IMR-90 (cell line): ENCODE measurements around the gene LAMA3. TPM values are rescaled to one million over a fixed set of nuclear protein-coding genes. Genes with fewer than 3 reads are reported as not detected.

Experiments
- ATAC-seq: fragments of 200-7000 bp; cut with Tn5 transposase; 2 replicates; pipeline ENCODE4 v1.9.1; 2020; ENCODE audit warnings: low read depth, mild to moderate bottlenecking, moderate library complexity
- BruUV-seq: library from RNA; stranded (reverse); fragments of 400-500 nt; replicated peaks from 2 replicates; lab custom pipeline; 2021; lab: Mats Ljungman, UMichigan
- CTCF ChIA-PET: fragments of 300-600 bp; formaldehyde crosslinking; extraction: SDS; loops from one replicate; lab custom pipeline; 2021; ENCODE audit warnings: antibody characterized with exemption; lab: Yijun Ruan, JAX
- POLR2A ChIA-PET: fragments of 300-600 bp; sonication (Branson Sonifier 250); formaldehyde crosslinking; loops from one replicate; lab custom pipeline; 2022; ENCODE audit warnings: antibody characterized with exemption; ENCODE audit not compliant: unreplicated experiment; lab: Charles Lee
- DNase-seq: peaks from one replicate; pipeline ENCODE4 v3.0.0; 2013
- H2AFZ ChIP-seq: replicated peaks from 2 replicates; pipeline ENCODE3; 2013; ENCODE audit warnings: low read length, mild to moderate bottlenecking; ENCODE audit not compliant: poor library complexity
- H2AK5ac ChIP-seq: 2 replicates; pipeline ENCODE4 v1.6.1; 2013; ENCODE audit warnings: low read depth, low read length, inconsistent platforms
- H2AK9ac ChIP-seq: replicated peaks from 2 replicates; pipeline ENCODE3; 2013; ENCODE audit warnings: mild to moderate bottlenecking, low read depth, low read length, moderate library complexity; ENCODE audit not compliant: poor library complexity
- H2BK120ac ChIP-seq: 2 replicates; pipeline ENCODE4 v1.6.1; 2013; ENCODE audit warnings: low read depth, low read length, inconsistent platforms
- H2BK15ac ChIP-seq: 3 replicates; pipeline ENCODE4 v1.6.1; 2013; ENCODE audit warnings: low read depth, low read length, inconsistent platforms
- H2BK20ac ChIP-seq: 2 replicates; pipeline ENCODE4 v1.6.1; 2013; ENCODE audit warnings: low read depth, mild to moderate bottlenecking, inconsistent platforms, low read length, moderate library complexity
- H2BK5ac ChIP-seq: 2 replicates; pipeline ENCODE4 v1.6.1; 2013; ENCODE audit warnings: mild to moderate bottlenecking, low read depth, low read length, inconsistent platforms; ENCODE audit not compliant: poor library complexity, severe bottlenecking
- H3K14ac ChIP-seq: replicated peaks from 2 replicates; pipeline ENCODE4 v1.6.1; 2013; ENCODE audit warnings: low read depth, low read length, inconsistent platforms
- H3K18ac ChIP-seq: 2 replicates; pipeline ENCODE4 v1.6.1; 2013; ENCODE audit warnings: low read depth, low read length, control low read depth
- H3K23ac ChIP-seq: 2 replicates; pipeline ENCODE4 v1.6.1; 2013; ENCODE audit warnings: low read depth, low read length, inconsistent platforms
- H3K27ac ChIP-seq: 2 replicates; pipeline ENCODE4 v1.5.1; 2013; ENCODE audit warnings: mild to moderate bottlenecking, control low read depth, low read length; ENCODE audit not compliant: insufficient read depth
- H3K27me3 ChIP-seq: 2 replicates; pipeline ENCODE4 v1.6.1; 2013; ENCODE audit warnings: low read length; ENCODE audit not compliant: control insufficient read depth, insufficient read depth
- H3K36me3 ChIP-seq: 2 replicates; pipeline ENCODE4 v1.6.1; 2013; ENCODE audit warnings: low read length, mixed read lengths; ENCODE audit not compliant: control insufficient read depth, insufficient read depth
- H3K4ac ChIP-seq: 2 replicates; pipeline ENCODE4 v1.6.1; 2013; ENCODE audit warnings: low read depth, low read length, inconsistent platforms
- H3K4me1 ChIP-seq: 2 replicates; pipeline ENCODE4 v1.6.1; 2013; ENCODE audit warnings: low read length, mixed read lengths; ENCODE audit not compliant: control insufficient read depth, insufficient read depth
- H3K4me2 ChIP-seq: 2 replicates; pipeline ENCODE4 v1.6.1; 2013; ENCODE audit warnings: low read depth, mild to moderate bottlenecking, control low read depth, low read length, moderate library complexity
- H3K4me3 ChIP-seq: 2 replicates; pipeline ENCODE4 v1.5.1; 2013; ENCODE audit warnings: low read depth, mild to moderate bottlenecking, control low read depth, low read length, moderate library complexity; ENCODE audit not compliant: insufficient read depth
- H3K56ac ChIP-seq: 2 replicates; pipeline ENCODE4 v1.6.1; 2013; ENCODE audit warnings: low read length, inconsistent platforms; ENCODE audit not compliant: insufficient read depth; ENCODE audit errors: extremely low read depth
- H3K79me1 ChIP-seq, 2 experiments: 2 replicates each; pipeline ENCODE4 v1.6.1; 2013; ENCODE audit warnings: low read length in 2 of 2, inconsistent platforms in 1 of 2, low read depth in 1 of 2
- H3K9ac ChIP-seq: 2 replicates; pipeline ENCODE4 v1.6.1; 2013; ENCODE audit warnings: low read depth, low read length, control low read depth
- H3K9me1 ChIP-seq: 2 replicates; pipeline ENCODE4 v1.6.1; 2013; ENCODE audit warnings: low read length, inconsistent platforms; ENCODE audit not compliant: insufficient read depth
- H3K9me3 ChIP-seq: 2 replicates; pipeline ENCODE4 v1.6.1; 2013; ENCODE audit warnings: low read length; ENCODE audit not compliant: control insufficient read depth, insufficient read depth
- H4K20me1 ChIP-seq: 2 replicates; pipeline ENCODE4 v1.6.1; 2013; ENCODE audit warnings: low read length, inconsistent platforms; ENCODE audit not compliant: insufficient read depth
- H4K5ac ChIP-seq: 2 replicates; pipeline ENCODE4 v1.6.1; 2013; ENCODE audit warnings: mild to moderate bottlenecking, low read depth, low read length, control low read depth
- H4K8ac ChIP-seq, 2 experiments: 2 replicates each; pipeline ENCODE4 v1.6.1; 2013; ENCODE audit warnings: low read depth in 2 of 2, low read length in 2 of 2, control low read depth in 1 of 2, inconsistent platforms in 1 of 2
- H4K91ac ChIP-seq: 2 replicates; pipeline ENCODE4 v1.6.1; 2013; ENCODE audit warnings: low read depth, low read length, inconsistent platforms; ENCODE audit not compliant: insufficient read depth
- BHLHE40 ChIP-seq: fragments of 150-350 bp; IDR thresholded peaks from 2 replicates; pipeline ENCODE4 v1.6.1; 2016; ENCODE audit warnings: mild to moderate bottlenecking, low read depth, low read length
- CEBPB ChIP-seq: IDR thresholded peaks from 2 replicates; pipeline ENCODE4 v1.6.1; 2012; ENCODE audit warnings: low read depth, low read length, improper control_type of control experiment
- CHD1 ChIP-seq: IDR thresholded peaks from 2 replicates; pipeline ENCODE4 v1.6.1; 2012; ENCODE audit warnings: low read depth, low read length, improper control_type of control experiment
- CTCF ChIP-seq: conservative IDR thresholded peaks from 2 replicates; pipeline ENCODE4 v1.5.1; 2012; ENCODE audit warnings: mild to moderate bottlenecking, low read depth, low read length, improper control_type of control experiment
- ELK1 ChIP-seq: fragments of 150-350 bp; IDR thresholded peaks from 2 replicates; pipeline ENCODE4 v1.6.1; 2016; ENCODE audit warnings: low read depth, mild to moderate bottlenecking, low read length, moderate library complexity, borderline replicate concordance
- FOS ChIP-seq: fragments of 150-350 bp; IDR thresholded peaks from 2 replicates; pipeline ENCODE4 v1.6.1; 2016; ENCODE audit warnings: low read depth, low read length
- MAFK ChIP-seq: IDR thresholded peaks from 2 replicates; pipeline ENCODE4 v1.6.1; 2012; ENCODE audit warnings: low read depth, low read length, improper control_type of control experiment
- MAZ ChIP-seq: IDR thresholded peaks from 2 replicates; pipeline ENCODE4 v1.6.1; 2012; ENCODE audit warnings: low read depth, mild to moderate bottlenecking, low read length, improper control_type of control experiment, moderate library complexity, borderline replicate concordance
- MXI1 ChIP-seq: IDR thresholded peaks from 2 replicates; pipeline ENCODE4 v1.6.1; 2012; ENCODE audit warnings: low read depth, mild to moderate bottlenecking, low read length, moderate library complexity, borderline replicate concordance
- NFE2L2 ChIP-seq: fragments of 150-350 bp; IDR thresholded peaks from 2 replicates; pipeline ENCODE4 v1.6.1; 2016; ENCODE audit warnings: low read depth, mild to moderate bottlenecking, low read length
- POLR2A ChIP-seq: IDR thresholded peaks from 2 replicates; pipeline ENCODE4 v1.6.1; 2012; ENCODE audit warnings: mild to moderate bottlenecking, low read depth, low read length
- RAD21 ChIP-seq: IDR thresholded peaks from 2 replicates; pipeline ENCODE4 v1.6.1; 2012; ENCODE audit warnings: low read length, improper control_type of control experiment
- RCOR1 ChIP-seq: IDR thresholded peaks from 2 replicates; pipeline ENCODE4 v1.6.1; 2012; ENCODE audit warnings: mild to moderate bottlenecking, low read length, improper control_type of control experiment; ENCODE audit not compliant: insufficient replicate concordance
- RFX5 ChIP-seq: IDR thresholded peaks from 2 replicates; pipeline ENCODE4 v1.8.0; 2012; ENCODE audit warnings: low read depth, mild to moderate bottlenecking, low read length, moderate library complexity
- SMC3 ChIP-seq: fragments of 150-350 bp; IDR thresholded peaks from 2 replicates; pipeline ENCODE4 v1.6.1; 2016; ENCODE audit warnings: low read depth, mild to moderate bottlenecking, antibody characterized with exemption, low read length, moderate library complexity
- USF2 ChIP-seq: fragments of 150-350 bp; IDR thresholded peaks from 2 replicates; pipeline ENCODE4 v1.6.1; 2017; ENCODE audit warnings: mild to moderate bottlenecking, antibody characterized with exemption, low read length, low read depth
- WGBS, 2 experiments: methylation state at CpG; one replicate each; pipeline versions ENCODE4 v1.1.5 to v1.1.7; 2013; ENCODE audit warnings: missing lambda C conversion rate in 2 of 2; ENCODE audit not compliant: insufficient read length in 1 of 2; ENCODE audit errors: extremely low coverage in 2 of 2; 5-methylcytosine and 5-hydroxymethylcytosine counted together
- dilution Hi-C: fragments of 300-500 bp; cut with HindIII; formaldehyde crosslinking; loops from one replicate; pipeline ENCODE4 v1.14.3; 2018; ENCODE audit warnings: low sequenced_read_pairs; ENCODE audit not compliant: unreplicated experiment
- in situ Hi-C: fragments of 300-500 bp; cut with MboI; formaldehyde crosslinking; loops from 3 replicates; pipeline ENCODE4 v1.14.3; 2019; ENCODE audit warnings: low sequenced_read_pairs, inconsistent platforms, mixed read lengths
- intact Hi-C: fragments of 100-400 bp; cut with micrococcal nuclease; formaldehyde crosslinking; loops from 2 replicates; pipeline ENCODE4 v1.10.0; 2022
- polyA plus RNA-seq, 3 experiments: library from polyadenylated mRNA; depleted of rRNA; stranded (reverse); fragments of >200 nt; gene quantifications; 2 replicates each; pipeline ENCODE4 v1.2.3, GENCODE V29; 2012; ENCODE audit warnings: low replicate concordance in 1 of 3
- total RNA-seq: library from RNA; depleted of rRNA; stranded (reverse); fragments of >200 nt; gene quantifications from 2 replicates; pipeline ENCODE4 v1.2.3, GENCODE V29; 2012

LAMA3 gene
- total and polyA plus RNA-seq, 2 of the 4 experiments (the other 2 are of a cell fraction), result 0.18 to 0.19 TPM

GRCh38 chr18:23664674-23665073 is 24.6 kb upstream of the LAMA3 start:
- Histone ChIP-seq H4K20me1 (no peaks in the 10 kb centered on the region; the same call in 1 of the 2 replicates), H3K4ac (no peak overlapping the region), H3K9ac (no peak overlapping the region), H4K5ac (no peak overlapping the region), H3K18ac (no peak overlapping the region), H3K9me1 (0 out of 2 replicates have a peak, but pooled peaks cover 2% of the 10 kb centered on the region), H3K27me3 (peaks cover 55% of the 10 kb centered on the region), H3K14ac (no peak overlapping the region), H3K23ac (no peak overlapping the region), H3K9me3 (no peaks in the 10 kb centered on the region), H3K27ac (no peak overlapping the region), H2BK120ac (no peak overlapping the region), H3K4me1 (peaks cover 3% of the 10 kb centered on the region), H2BK15ac (no peak overlapping the region), H3K36me3 (no peaks in the 10 kb centered on the region), H4K8ac (no peak overlapping the region), H3K56ac (no peak overlapping the region), H2AK9ac (no peak overlapping the region), H2BK5ac (no peak overlapping the region), H3K4me3 (no peak overlapping the region), H3K4me2 (no peak overlapping the region), H2BK20ac (no peak overlapping the region), H4K91ac (no peak overlapping the region), H3K79me1 (no peaks in the 10 kb centered on the region), H2AFZ (no peak overlapping the region), H2AK5ac (no peak overlapping the region)
- DNase-seq, result peak; percentile 19
- no TSS peak for BruUV-seq
- ChIA-PET CTCF (no interaction called here), POLR2A (interaction anchor here (0.5 kb wide), 1 partner anchor 8 kb away, joined by 5 read pairs; no protein-coding TSS in a partner anchor)
- in situ Hi-C loops, result no loop called here
- intact Hi-C loops, result no loop called here
- no CpG with 5 or more reads among the region's 6 CpGs for WGBS, 2 experiments
- no peak for TF ChIP-seq BHLHE40
- no peak for TF ChIP-seq ELK1
- TF ChIP-seq CHD1, result no peak
- no peak for TF ChIP-seq USF2
- TF ChIP-seq MXI1, result no peak
- no peak for TF ChIP-seq MAZ
- TF ChIP-seq RFX5, result no peak
- TF ChIP-seq POLR2A, result no peak
- TF ChIP-seq SMC3, result no peak
- TF ChIP-seq RCOR1, result no peak
- TF ChIP-seq MAFK, result no peak
- no peak for TF ChIP-seq RAD21
- no peak for TF ChIP-seq FOS
- TF ChIP-seq NFE2L2, result no peak
- no peak for TF ChIP-seq CTCF
- TF ChIP-seq CEBPB, result no peak
- no peak for ATAC-seq
- dilution Hi-C loops, result no loop called here
